T follicular helper cell (primary cell): ENCODE results near the gene TMEM184B.

Source experiments
- DNase-seq: peaks from one replicate; pipeline ENCODE4 v3.0.0-alpha.2; 2020; ENCODE audit warnings: low read depth

TMEM184B gene

GRCh38 chr22:38226853-38227649 lies 45.8 kb downstream of the TMEM184B start:
- DNase-seq, result no peak

- no peak for DNase-seq
Observed at GRCh38 chr22:38223289-38223960, 49.4 kb downstream of the TMEM184B start.

- DNase-seq, result no peak
Observed at GRCh38 chr22:38222797-38223119, 50.1 kb downstream of the TMEM184B start.

- DNase-seq, result no peak
Observed at GRCh38 chr22:38221908-38222796, 50.7 kb downstream of the TMEM184B start.

GRCh38 chr22:38221407-38221806 lies 51.4 kb downstream of the TMEM184B start:
- DNase-seq, result no peak

GRCh38 chr22:38220653-38221386 lies 52.0 kb downstream of the TMEM184B start:
- no peak for DNase-seq

GRCh38 chr22:38220163-38220562 lies 52.6 kb downstream of the TMEM184B start:
- DNase-seq, result no peak

GRCh38 chr22:38219632-38220031 lies 53.2 kb downstream of the TMEM184B start:
- DNase-seq, result no peak

- DNase-seq, result peak; percentile 16
Observed at GRCh38 chr22:38218661-38219622, 53.9 kb downstream of the TMEM184B start.

- no peak for DNase-seq
Observed at GRCh38 chr22:38215156-38216038, 57.4 kb downstream of the TMEM184B start.

GRCh38 chr22:38214302-38215056 lies 58.3 kb downstream of the TMEM184B start:
- DNase-seq, result peak; percentile 66

- DNase-seq, result no peak
Observed at GRCh38 chr22:38213990-38214301, 58.9 kb downstream of the TMEM184B start.

- no peak for DNase-seq
Observed at GRCh38 chr22:38213319-38213989, 59.4 kb downstream of the TMEM184B start.

GRCh38 chr22:38212442-38212841 lies 60.4 kb downstream of the TMEM184B start:
- DNase-seq, result no peak

- no peak for DNase-seq
Observed at GRCh38 chr22:38211556-38211955, 61.3 kb downstream of the TMEM184B start.

GRCh38 chr22:38208551-38208968 lies 64.2 kb downstream of the TMEM184B start:
- DNase-seq, result no peak

- DNase-seq, result no peak
Observed at GRCh38 chr22:38207898-38208432, 64.8 kb downstream of the TMEM184B start.
